ENCODE measurements around the gene CDH13.

GRCh38 chr16:82738699-82739098 is 111.9 kb downstream of the CDH13 start:
- no peak for TF ChIP-seq ZNF8 (CRISPR knock-in tag; IDR thresholded peaks at IDR 0.05)
- TF ChIP-seq, protein P1, sequence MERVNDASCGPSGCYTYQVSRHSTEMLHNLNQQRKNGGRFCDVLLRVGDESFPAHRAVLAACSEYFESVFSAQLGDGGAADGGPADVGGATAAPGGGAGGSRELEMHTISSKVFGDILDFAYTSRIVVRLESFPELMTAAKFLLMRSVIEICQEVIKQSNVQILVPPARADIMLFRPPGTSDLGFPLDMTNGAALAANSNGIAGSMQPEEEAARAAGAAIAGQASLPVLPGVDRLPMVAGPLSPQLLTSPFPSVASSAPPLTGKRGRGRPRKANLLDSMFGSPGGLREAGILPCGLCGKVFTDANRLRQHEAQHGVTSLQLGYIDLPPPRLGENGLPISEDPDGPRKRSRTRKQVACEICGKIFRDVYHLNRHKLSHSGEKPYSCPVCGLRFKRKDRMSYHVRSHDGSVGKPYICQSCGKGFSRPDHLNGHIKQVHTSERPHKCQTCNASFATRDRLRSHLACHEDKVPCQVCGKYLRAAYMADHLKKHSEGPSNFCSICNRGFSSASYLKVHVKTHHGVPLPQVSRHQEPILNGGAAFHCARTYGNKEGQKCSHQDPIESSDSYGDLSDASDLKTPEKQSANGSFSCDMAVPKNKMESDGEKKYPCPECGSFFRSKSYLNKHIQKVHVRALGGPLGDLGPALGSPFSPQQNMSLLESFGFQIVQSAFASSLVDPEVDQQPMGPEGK (CRISPR knock-in tag; IDR thresholded peaks at IDR 0.05; ENCODE audit: borderline replicate concordance), result no peak

All from SK-N-SH treated with all-trans-retinoic acid at 6 μM for 48 hours (cell line).